GM19035 (cell line): ENCODE results near the gene ARSI.

Experiments
- ATAC-seq: cut with Tn5 transposase; IDR thresholded peaks from one replicate; pipeline ENCODE4 v1.9.1; 2021; ENCODE audit not compliant: unreplicated experiment

The ARSI gene

GRCh38 chr5:150327139-150327538 lies 24.4 kb upstream of the ARSI start:
- ATAC-seq = no peak

- no peak for ATAC-seq
These were observed 24.0 kb upstream of the ARSI start for GRCh38 chr5:150326707-150327106.

- ATAC-seq = no peak
These were observed 22.7 kb upstream of the ARSI start for GRCh38 chr5:150325426-150325825.

GRCh38 chr5:150323819-150324218 lies 21.1 kb upstream of the ARSI start:
- no peak for ATAC-seq

GRCh38 chr5:150323092-150323491 lies 20.4 kb upstream of the ARSI start:
- no peak for ATAC-seq

- no peak for ATAC-seq
These were observed 19.5 kb upstream of the ARSI start for GRCh38 chr5:150322202-150322601.

GRCh38 chr5:150321784-150322183 lies 19.1 kb upstream of the ARSI start:
- no peak for ATAC-seq

GRCh38 chr5:150321211-150321610 lies 18.5 kb upstream of the ARSI start:
- ATAC-seq = no peak

- no peak for ATAC-seq
These were observed 17.4 kb upstream of the ARSI start for GRCh38 chr5:150320044-150320613.

- no peak for ATAC-seq
These were observed 16.7 kb upstream of the ARSI start for GRCh38 chr5:150319484-150319790.

- no peak for ATAC-seq
These were observed 16.1 kb upstream of the ARSI start for GRCh38 chr5:150318613-150319483.

- ATAC-seq = no peak
These were observed 14.6 kb upstream of the ARSI start for GRCh38 chr5:150317048-150318003.

- ATAC-seq = no peak
These were observed 13.6 kb upstream of the ARSI start for GRCh38 chr5:150316320-150316719.

- no peak for ATAC-seq
These were observed 12.5 kb upstream of the ARSI start for GRCh38 chr5:150315245-150315644.

- ATAC-seq = no peak
These were observed 11.4 kb upstream of the ARSI start for GRCh38 chr5:150313921-150314716.

- no peak for ATAC-seq
These were observed 10.8 kb upstream of the ARSI start for GRCh38 chr5:150313501-150313900.

- no peak for ATAC-seq
These were observed 9.8 kb upstream of the ARSI start for GRCh38 chr5:150312518-150312917.

GRCh38 chr5:150311015-150311692 lies 8.4 kb upstream of the ARSI start:
- ATAC-seq = no peak

- ATAC-seq = no peak
These were observed 7.5 kb upstream of the ARSI start for GRCh38 chr5:150310246-150310645.

GRCh38 chr5:150309886-150310239 lies 7.2 kb upstream of the ARSI start:
- ATAC-seq = no peak
